IMR-90 (cell line): ENCODE results near the gene THY1. TPM values are rescaled to one million over a fixed set of nuclear protein-coding genes. Genes with fewer than 3 reads are reported as not detected.
"Not testable (repeated sequence)": the region's sequence is repeated elsewhere in the genome, so short reads cannot be mapped to it uniquely, and the experiment has no call there.

Experiments
- ATAC-seq: fragments of 200-7000 bp; cut with Tn5 transposase; 2 replicates; pipeline ENCODE4 v1.9.1; 2020; ENCODE audit warnings: low read depth, mild to moderate bottlenecking, moderate library complexity
- BruUV-seq: library from RNA; stranded (reverse); fragments of 400-500 nt; replicated peaks from 2 replicates; lab custom pipeline; 2021; lab: Mats Ljungman, UMichigan
- CTCF ChIA-PET: fragments of 300-600 bp; formaldehyde crosslinking; extraction: SDS; loops from one replicate; lab custom pipeline; 2021; ENCODE audit warnings: antibody characterized with exemption; lab: Yijun Ruan, JAX
- POLR2A ChIA-PET: fragments of 300-600 bp; sonication (Branson Sonifier 250); formaldehyde crosslinking; loops from one replicate; lab custom pipeline; 2022; ENCODE audit warnings: antibody characterized with exemption; ENCODE audit not compliant: unreplicated experiment; lab: Charles Lee
- DNase-seq: peaks from one replicate; pipeline ENCODE4 v3.0.0; 2013
- H2AFZ ChIP-seq: replicated peaks from 2 replicates; pipeline ENCODE3; 2013; ENCODE audit warnings: low read length, mild to moderate bottlenecking; ENCODE audit not compliant: poor library complexity
- H2AK5ac ChIP-seq: 2 replicates; pipeline ENCODE4 v1.6.1; 2013; ENCODE audit warnings: low read depth, low read length, inconsistent platforms
- H2AK9ac ChIP-seq: replicated peaks from 2 replicates; pipeline ENCODE3; 2013; ENCODE audit warnings: mild to moderate bottlenecking, low read depth, low read length, moderate library complexity; ENCODE audit not compliant: poor library complexity
- H2BK120ac ChIP-seq: 2 replicates; pipeline ENCODE4 v1.6.1; 2013; ENCODE audit warnings: low read depth, low read length, inconsistent platforms
- H2BK15ac ChIP-seq: 3 replicates; pipeline ENCODE4 v1.6.1; 2013; ENCODE audit warnings: low read depth, low read length, inconsistent platforms
- H2BK20ac ChIP-seq: 2 replicates; pipeline ENCODE4 v1.6.1; 2013; ENCODE audit warnings: low read depth, mild to moderate bottlenecking, inconsistent platforms, low read length, moderate library complexity
- H2BK5ac ChIP-seq: 2 replicates; pipeline ENCODE4 v1.6.1; 2013; ENCODE audit warnings: mild to moderate bottlenecking, low read depth, low read length, inconsistent platforms; ENCODE audit not compliant: poor library complexity, severe bottlenecking
- H3K14ac ChIP-seq: replicated peaks from 2 replicates; pipeline ENCODE4 v1.6.1; 2013; ENCODE audit warnings: low read depth, low read length, inconsistent platforms
- H3K18ac ChIP-seq: 2 replicates; pipeline ENCODE4 v1.6.1; 2013; ENCODE audit warnings: low read depth, low read length, control low read depth
- H3K23ac ChIP-seq: 2 replicates; pipeline ENCODE4 v1.6.1; 2013; ENCODE audit warnings: low read depth, low read length, inconsistent platforms
- H3K27ac ChIP-seq: 2 replicates; pipeline ENCODE4 v1.5.1; 2013; ENCODE audit warnings: mild to moderate bottlenecking, control low read depth, low read length; ENCODE audit not compliant: insufficient read depth
- H3K27me3 ChIP-seq: 2 replicates; pipeline ENCODE4 v1.6.1; 2013; ENCODE audit warnings: low read length; ENCODE audit not compliant: control insufficient read depth, insufficient read depth
- H3K36me3 ChIP-seq: 2 replicates; pipeline ENCODE4 v1.6.1; 2013; ENCODE audit warnings: low read length, mixed read lengths; ENCODE audit not compliant: control insufficient read depth, insufficient read depth
- H3K4ac ChIP-seq: 2 replicates; pipeline ENCODE4 v1.6.1; 2013; ENCODE audit warnings: low read depth, low read length, inconsistent platforms
- H3K4me1 ChIP-seq: 2 replicates; pipeline ENCODE4 v1.6.1; 2013; ENCODE audit warnings: low read length, mixed read lengths; ENCODE audit not compliant: control insufficient read depth, insufficient read depth
- H3K4me2 ChIP-seq: 2 replicates; pipeline ENCODE4 v1.6.1; 2013; ENCODE audit warnings: low read depth, mild to moderate bottlenecking, control low read depth, low read length, moderate library complexity
- H3K4me3 ChIP-seq: 2 replicates; pipeline ENCODE4 v1.5.1; 2013; ENCODE audit warnings: low read depth, mild to moderate bottlenecking, control low read depth, low read length, moderate library complexity; ENCODE audit not compliant: insufficient read depth
- H3K56ac ChIP-seq: 2 replicates; pipeline ENCODE4 v1.6.1; 2013; ENCODE audit warnings: low read length, inconsistent platforms; ENCODE audit not compliant: insufficient read depth; ENCODE audit errors: extremely low read depth
- H3K79me1 ChIP-seq, 2 experiments: 2 replicates each; pipeline ENCODE4 v1.6.1; 2013; ENCODE audit warnings: low read length in 2 of 2, inconsistent platforms in 1 of 2, low read depth in 1 of 2
- H3K9ac ChIP-seq: 2 replicates; pipeline ENCODE4 v1.6.1; 2013; ENCODE audit warnings: low read depth, low read length, control low read depth
- H3K9me1 ChIP-seq: 2 replicates; pipeline ENCODE4 v1.6.1; 2013; ENCODE audit warnings: low read length, inconsistent platforms; ENCODE audit not compliant: insufficient read depth
- H3K9me3 ChIP-seq: 2 replicates; pipeline ENCODE4 v1.6.1; 2013; ENCODE audit warnings: low read length; ENCODE audit not compliant: control insufficient read depth, insufficient read depth
- H4K20me1 ChIP-seq: 2 replicates; pipeline ENCODE4 v1.6.1; 2013; ENCODE audit warnings: low read length, inconsistent platforms; ENCODE audit not compliant: insufficient read depth
- H4K5ac ChIP-seq: 2 replicates; pipeline ENCODE4 v1.6.1; 2013; ENCODE audit warnings: mild to moderate bottlenecking, low read depth, low read length, control low read depth
- H4K8ac ChIP-seq, 2 experiments: 2 replicates each; pipeline ENCODE4 v1.6.1; 2013; ENCODE audit warnings: low read depth in 2 of 2, low read length in 2 of 2, control low read depth in 1 of 2, inconsistent platforms in 1 of 2
- H4K91ac ChIP-seq: 2 replicates; pipeline ENCODE4 v1.6.1; 2013; ENCODE audit warnings: low read depth, low read length, inconsistent platforms; ENCODE audit not compliant: insufficient read depth
- WGBS, 2 experiments: methylation state at CpG; one replicate each; pipeline versions ENCODE4 v1.1.5 to v1.1.7; 2013; ENCODE audit warnings: missing lambda C conversion rate in 2 of 2; ENCODE audit not compliant: insufficient read length in 1 of 2; ENCODE audit errors: extremely low coverage in 2 of 2; 5-methylcytosine and 5-hydroxymethylcytosine counted together
- dilution Hi-C: fragments of 300-500 bp; cut with HindIII; formaldehyde crosslinking; loops from one replicate; pipeline ENCODE4 v1.14.3; 2018; ENCODE audit warnings: low sequenced_read_pairs; ENCODE audit not compliant: unreplicated experiment
- in situ Hi-C: fragments of 300-500 bp; cut with MboI; formaldehyde crosslinking; loops from 3 replicates; pipeline ENCODE4 v1.14.3; 2019; ENCODE audit warnings: low sequenced_read_pairs, inconsistent platforms, mixed read lengths
- intact Hi-C: fragments of 100-400 bp; cut with micrococcal nuclease; formaldehyde crosslinking; loops from 2 replicates; pipeline ENCODE4 v1.10.0; 2022
- polyA plus RNA-seq, 3 experiments: library from polyadenylated mRNA; depleted of rRNA; stranded (reverse); fragments of >200 nt; gene quantifications; 2 replicates each; pipeline ENCODE4 v1.2.3, GENCODE V29; 2012; ENCODE audit warnings: low replicate concordance in 1 of 3
- total RNA-seq: library from RNA; depleted of rRNA; stranded (reverse); fragments of >200 nt; gene quantifications from 2 replicates; pipeline ENCODE4 v1.2.3, GENCODE V29; 2012

THY1 gene
- total and polyA plus RNA-seq, 2 of the 4 experiments (the other 2 are of a cell fraction), result 703 to 2,603 TPM

DNA sequence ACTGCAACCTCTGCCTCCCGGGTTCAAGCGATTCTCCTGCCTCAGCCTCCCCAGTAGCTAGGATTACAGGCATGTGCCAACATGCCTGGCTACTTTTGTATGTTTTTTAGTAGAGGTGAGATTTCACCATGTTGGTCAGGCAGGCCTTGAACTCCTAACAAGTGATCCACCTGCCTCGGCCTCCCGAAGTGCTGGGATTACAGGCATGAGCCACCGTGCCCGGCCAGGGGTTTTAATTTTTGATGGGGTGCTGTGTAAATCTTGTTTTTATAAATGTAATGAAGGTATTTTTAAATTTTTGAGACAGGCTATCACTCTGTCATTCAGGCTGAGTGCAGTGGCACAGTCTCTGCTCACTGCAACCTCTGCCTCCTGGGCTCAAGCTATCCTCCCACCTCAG lies 17.5 kb downstream of the THY1 start:
- POLR2A ChIA-PET, result not testable (repeated sequence)

More for the DNA sequence above, 17.5 kb downstream of the THY1 start:
- H2BK120ac ChIP-seq, dilution Hi-C loops, H4K8ac ChIP-seq, DNase-seq, H3K14ac ChIP-seq, H3K27me3 ChIP-seq, H3K9ac ChIP-seq, H3K4ac ChIP-seq, H2AK9ac ChIP-seq, H3K79me1 ChIP-seq, H3K4me2 ChIP-seq, H3K23ac ChIP-seq, H2BK20ac ChIP-seq, H4K5ac ChIP-seq, H3K27ac ChIP-seq, H3K9me1 ChIP-seq, H2AK5ac ChIP-seq, H3K36me3 ChIP-seq, H3K18ac ChIP-seq, ATAC-seq, H4K91ac ChIP-seq, H3K4me3 ChIP-seq, H2AFZ ChIP-seq, CTCF ChIA-PET, H3K4me1 ChIP-seq, H4K20me1 ChIP-seq, H3K9me3 ChIP-seq, intact Hi-C loops, H2BK15ac ChIP-seq, H3K56ac ChIP-seq, H2BK5ac ChIP-seq, BruUV-seq: not testable (repeated sequence)
- in situ Hi-C loops, result loop anchor here (10.0 kb wide), 1 partner anchor 329 kb away; no protein-coding TSS in a partner anchor
- WGBS, 2 experiments, result no CpG with 5 or more reads among the region's 6 CpGs
